Tongue (tissue), 2 donors: ENCODE results near the gene CAPRIN2. TPM values are rescaled to one million over a fixed set of nuclear protein-coding genes. Genes with fewer than 3 reads are reported as not detected.

Experiments
- DNase-seq: peaks from one replicate; pipeline ENCODE4 v3.0.0-alpha.2; 2015
- total RNA-seq: library from RNA; depleted of rRNA; stranded (reverse); fragments of >200 nt; gene quantifications from one replicate; pipeline ENCODE4 v1.2.3, GENCODE V29; 2014

The CAPRIN2 gene
- 32.9 TPM for total RNA-seq

- DNase-seq: peak; percentile 97
Observed at GRCh38 chr12:30754750-30755394, at the start of gene CAPRIN2. Gene CAPRIN2 (minus strand): TSS chr12:30754951. CDS start chr12:30753520, 1,431 bp downstream.

- no peak for DNase-seq
Observed at GRCh38 chr12:30797689-30798088, 42.9 kb upstream of the CAPRIN2 start.

GRCh38 chr12:30796891-30797371 lies 42.2 kb upstream of the CAPRIN2 start:
- DNase-seq: peak; percentile 14

- peak; percentile 75 for DNase-seq
Observed at GRCh38 chr12:30796313-30796780, 41.6 kb upstream of the CAPRIN2 start.

GRCh38 chr12:30795410-30796312 lies 40.9 kb upstream of the CAPRIN2 start:
- DNase-seq: peak; percentile 69

- no peak for DNase-seq
Observed at GRCh38 chr12:30794591-30795409, 40.0 kb upstream of the CAPRIN2 start.

GRCh38 chr12:30794020-30794419 lies 39.3 kb upstream of the CAPRIN2 start:
- no peak for DNase-seq

- DNase-seq: no peak
Observed at GRCh38 chr12:30792648-30793499, 38.1 kb upstream of the CAPRIN2 start.

GRCh38 chr12:30792085-30792484 lies 37.3 kb upstream of the CAPRIN2 start:
- no peak for DNase-seq

GRCh38 chr12:30788754-30789153 lies 34.0 kb upstream of the CAPRIN2 start:
- DNase-seq: no peak

GRCh38 chr12:30785630-30786029 lies 30.9 kb upstream of the CAPRIN2 start:
- no peak for DNase-seq

GRCh38 chr12:30784508-30784907 lies 29.8 kb upstream of the CAPRIN2 start:
- DNase-seq: no peak

- DNase-seq: no peak
Observed at GRCh38 chr12:30783946-30784345, 29.2 kb upstream of the CAPRIN2 start.

GRCh38 chr12:30782316-30783173 lies 27.8 kb upstream of the CAPRIN2 start:
- DNase-seq: peak; percentile 66

- no peak for DNase-seq
Observed at GRCh38 chr12:30779578-30779977, 24.8 kb upstream of the CAPRIN2 start.

GRCh38 chr12:30779178-30779577 lies 24.4 kb upstream of the CAPRIN2 start:
- no peak for DNase-seq

GRCh38 chr12:30774599-30774998 lies 19.8 kb upstream of the CAPRIN2 start:
- DNase-seq: no peak

- DNase-seq: no peak
Observed at GRCh38 chr12:30769802-30770201, 15.1 kb upstream of the CAPRIN2 start.

GRCh38 chr12:30764251-30764650 lies 9.5 kb upstream of the CAPRIN2 start:
- DNase-seq: no peak

- DNase-seq: no peak
Observed at GRCh38 chr12:30763053-30763452, 8.3 kb upstream of the CAPRIN2 start.
